ENCODE data around the gene BAZ2B.

DNA sequence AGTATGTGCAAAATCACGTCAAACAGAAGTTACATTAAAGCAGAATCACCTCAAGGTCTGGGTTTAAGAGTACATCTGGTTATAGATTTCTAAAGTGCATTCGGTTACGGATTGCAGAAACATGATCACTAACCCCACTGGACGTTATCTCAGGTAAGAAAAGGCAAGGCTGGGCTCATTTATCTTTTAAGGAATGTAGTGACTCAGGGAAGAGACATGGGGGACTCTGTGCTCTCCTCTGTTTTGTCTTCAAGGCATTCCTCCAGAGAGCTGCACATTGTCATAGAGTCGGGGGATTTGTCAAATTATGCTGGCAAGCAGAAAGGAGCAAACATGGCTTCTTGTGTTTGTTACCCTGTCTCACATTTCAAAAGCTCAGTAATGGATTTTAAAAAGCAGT, 344.2 kb downstream of the BAZ2B start:
- TF ChIP-seq, protein P1, sequence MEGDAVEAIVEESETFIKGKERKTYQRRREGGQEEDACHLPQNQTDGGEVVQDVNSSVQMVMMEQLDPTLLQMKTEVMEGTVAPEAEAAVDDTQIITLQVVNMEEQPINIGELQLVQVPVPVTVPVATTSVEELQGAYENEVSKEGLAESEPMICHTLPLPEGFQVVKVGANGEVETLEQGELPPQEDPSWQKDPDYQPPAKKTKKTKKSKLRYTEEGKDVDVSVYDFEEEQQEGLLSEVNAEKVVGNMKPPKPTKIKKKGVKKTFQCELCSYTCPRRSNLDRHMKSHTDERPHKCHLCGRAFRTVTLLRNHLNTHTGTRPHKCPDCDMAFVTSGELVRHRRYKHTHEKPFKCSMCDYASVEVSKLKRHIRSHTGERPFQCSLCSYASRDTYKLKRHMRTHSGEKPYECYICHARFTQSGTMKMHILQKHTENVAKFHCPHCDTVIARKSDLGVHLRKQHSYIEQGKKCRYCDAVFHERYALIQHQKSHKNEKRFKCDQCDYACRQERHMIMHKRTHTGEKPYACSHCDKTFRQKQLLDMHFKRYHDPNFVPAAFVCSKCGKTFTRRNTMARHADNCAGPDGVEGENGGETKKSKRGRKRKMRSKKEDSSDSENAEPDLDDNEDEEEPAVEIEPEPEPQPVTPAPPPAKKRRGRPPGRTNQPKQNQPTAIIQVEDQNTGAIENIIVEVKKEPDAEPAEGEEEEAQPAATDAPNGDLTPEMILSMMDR (IDR thresholded peaks at IDR 0.05), result no peak
- TF ChIP-seq JUN (CRISPR knock-in tag; IDR thresholded peaks at IDR 0.05) (no peak), ZNF416 (CRISPR knock-in tag; IDR thresholded peaks at IDR 0.05) (no peak), NR1H2 (CRISPR knock-in tag; IDR thresholded peaks at IDR 0.05) (no peak)
- TF ChIP-seq, protein P2, sequence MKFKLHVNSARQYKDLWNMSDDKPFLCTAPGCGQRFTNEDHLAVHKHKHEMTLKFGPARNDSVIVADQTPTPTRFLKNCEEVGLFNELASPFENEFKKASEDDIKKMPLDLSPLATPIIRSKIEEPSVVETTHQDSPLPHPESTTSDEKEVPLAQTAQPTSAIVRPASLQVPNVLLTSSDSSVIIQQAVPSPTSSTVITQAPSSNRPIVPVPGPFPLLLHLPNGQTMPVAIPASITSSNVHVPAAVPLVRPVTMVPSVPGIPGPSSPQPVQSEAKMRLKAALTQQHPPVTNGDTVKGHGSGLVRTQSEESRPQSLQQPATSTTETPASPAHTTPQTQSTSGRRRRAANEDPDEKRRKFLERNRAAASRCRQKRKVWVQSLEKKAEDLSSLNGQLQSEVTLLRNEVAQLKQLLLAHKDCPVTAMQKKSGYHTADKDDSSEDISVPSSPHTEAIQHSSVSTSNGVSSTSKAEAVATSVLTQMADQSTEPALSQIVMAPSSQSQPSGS (CRISPR knock-in tag; IDR thresholded peaks at IDR 0.05; ENCODE audit: borderline replicate concordance, low read depth), result no peak
- TF ChIP-seq, protein P3, sequence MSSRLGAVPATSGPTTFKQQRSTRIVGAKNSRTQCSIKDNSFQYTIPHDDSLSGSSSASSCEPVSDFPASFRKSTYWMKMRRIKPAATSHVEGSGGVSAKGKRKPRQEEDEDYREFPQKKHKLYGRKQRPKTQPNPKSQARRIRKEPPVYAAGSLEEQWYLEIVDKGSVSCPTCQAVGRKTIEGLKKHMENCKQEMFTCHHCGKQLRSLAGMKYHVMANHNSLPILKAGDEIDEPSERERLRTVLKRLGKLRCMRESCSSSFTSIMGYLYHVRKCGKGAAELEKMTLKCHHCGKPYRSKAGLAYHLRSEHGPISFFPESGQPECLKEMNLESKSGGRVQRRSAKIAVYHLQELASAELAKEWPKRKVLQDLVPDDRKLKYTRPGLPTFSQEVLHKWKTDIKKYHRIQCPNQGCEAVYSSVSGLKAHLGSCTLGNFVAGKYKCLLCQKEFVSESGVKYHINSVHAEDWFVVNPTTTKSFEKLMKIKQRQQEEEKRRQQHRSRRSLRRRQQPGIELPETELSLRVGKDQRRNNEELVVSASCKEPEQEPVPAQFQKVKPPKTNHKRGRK (CRISPR knock-in tag; IDR thresholded peaks at IDR 0.05; ENCODE audit: borderline replicate concordance), result no peak

All from WTC11 (cell line).